Astrocyte (in vitro differentiated cells and primary cell): ENCODE data around the gene KCNJ5. TPM values are rescaled to one million over a fixed set of nuclear protein-coding genes. Genes with fewer than 3 reads are reported as not detected.
A peak's percentile ranks its signal among the peaks of the same experiment; 100 is the strongest.

Source experiments
- DNase-seq: peaks from one replicate; pipeline ENCODE4 v3.0.0-alpha.2; 2010; ENCODE audit warnings: low read depth
- FAIRE-seq: peaks from 2 replicates; lab custom pipeline; 2011; peaks lifted over from hg19 to GRCh38; lab: Jason Lieb, UNC
- H2AFZ ChIP-seq: 2 replicates; pipeline ENCODE4 v1.6.0; 2012; ENCODE audit warnings: low read depth, low read length, inconsistent platforms
- H3K27ac ChIP-seq: 2 replicates; pipeline ENCODE4 v1.5.1; 2011; ENCODE audit warnings: low read depth, low read length, inconsistent platforms
- H3K27me3 ChIP-seq: 2 replicates; pipeline ENCODE4 v1.6.0; 2011; ENCODE audit warnings: low read length, inconsistent platforms; ENCODE audit not compliant: insufficient read depth
- H3K36me3 ChIP-seq: 2 replicates; pipeline ENCODE4 v1.5.1; 2011; ENCODE audit warnings: low read length, inconsistent platforms; ENCODE audit not compliant: insufficient read depth
- H3K4me1 ChIP-seq: 2 replicates; pipeline ENCODE4 v1.5.1; 2011; ENCODE audit warnings: low read length, inconsistent platforms; ENCODE audit not compliant: insufficient read depth
- H3K4me2 ChIP-seq: 2 replicates; pipeline ENCODE4 v1.6.0; 2012; ENCODE audit warnings: low read length, inconsistent platforms
- H3K4me3 ChIP-seq: 2 replicates; pipeline ENCODE4 v1.5.1; 2011; ENCODE audit warnings: low read depth, mild to moderate bottlenecking, low read length, inconsistent platforms; ENCODE audit not compliant: insufficient read depth
- H3K79me2 ChIP-seq: 2 replicates; pipeline ENCODE4 v1.6.0; 2012; ENCODE audit warnings: mild to moderate bottlenecking, low read length, inconsistent platforms; ENCODE audit not compliant: insufficient read depth
- H3K9ac ChIP-seq: 2 replicates; pipeline ENCODE4 v1.6.0; 2012; ENCODE audit warnings: mild to moderate bottlenecking, low read length, inconsistent platforms
- H3K9me3 ChIP-seq: 2 replicates; pipeline ENCODE4 v1.5.1; 2012; ENCODE audit warnings: low read depth, mild to moderate bottlenecking, low read length, inconsistent platforms; ENCODE audit not compliant: insufficient read depth
- H4K20me1 ChIP-seq: 2 replicates; pipeline ENCODE4 v1.6.0; 2012; ENCODE audit warnings: low read length, inconsistent platforms; ENCODE audit not compliant: insufficient read depth
- H3K27ac Mint-ChIP-seq: one replicate; pipeline ENCODE4 v1.8.0; 2021; ENCODE audit warnings: mild to moderate bottlenecking, mixed read lengths; ENCODE audit not compliant: unreplicated experiment
- H3K27me3 Mint-ChIP-seq: one replicate; pipeline ENCODE4 v1.8.0; 2021; ENCODE audit warnings: low read depth, mixed read lengths; ENCODE audit not compliant: unreplicated experiment
- H3K36me3 Mint-ChIP-seq: one replicate; pipeline ENCODE4 v1.8.0; 2021; ENCODE audit warnings: low read depth, mixed read lengths; ENCODE audit not compliant: unreplicated experiment
- H3K4me1 Mint-ChIP-seq: one replicate; pipeline ENCODE4 v1.8.0; 2021; ENCODE audit warnings: low read depth, mixed read lengths; ENCODE audit not compliant: unreplicated experiment
- H3K4me3 Mint-ChIP-seq: one replicate; pipeline ENCODE4 v1.8.0; 2021; ENCODE audit warnings: mild to moderate bottlenecking, moderate library complexity, mixed read lengths; ENCODE audit not compliant: unreplicated experiment
- H3K9me3 Mint-ChIP-seq: one replicate; pipeline ENCODE4 v1.8.0; 2021; ENCODE audit warnings: mild to moderate bottlenecking, mixed read lengths; ENCODE audit not compliant: unreplicated experiment
- EZH2 ChIP-seq: IDR thresholded peaks from 2 replicates; pipeline ENCODE4 v1.6.1; 2012; ENCODE audit warnings: mild to moderate bottlenecking, low read length, inconsistent platforms; ENCODE audit not compliant: insufficient read depth
- total RNA-seq: library from RNA; stranded (reverse); gene quantifications from 2 replicates; pipeline ENCODE4 v1.2.1, GENCODE V29; 2021
- TF ChIP-seq, protein P1 (sequence below): IDR thresholded peaks from 2 replicates; pipeline ENCODE4 v1.5.1; 2011; ENCODE audit warnings: low read depth, mild to moderate bottlenecking, inconsistent platforms, low read length, moderate library complexity; ENCODE audit not compliant: insufficient read depth

The KCNJ5 gene
- total RNA-seq, 1 donor from 2014 or later, result 1.4 TPM

DNA sequence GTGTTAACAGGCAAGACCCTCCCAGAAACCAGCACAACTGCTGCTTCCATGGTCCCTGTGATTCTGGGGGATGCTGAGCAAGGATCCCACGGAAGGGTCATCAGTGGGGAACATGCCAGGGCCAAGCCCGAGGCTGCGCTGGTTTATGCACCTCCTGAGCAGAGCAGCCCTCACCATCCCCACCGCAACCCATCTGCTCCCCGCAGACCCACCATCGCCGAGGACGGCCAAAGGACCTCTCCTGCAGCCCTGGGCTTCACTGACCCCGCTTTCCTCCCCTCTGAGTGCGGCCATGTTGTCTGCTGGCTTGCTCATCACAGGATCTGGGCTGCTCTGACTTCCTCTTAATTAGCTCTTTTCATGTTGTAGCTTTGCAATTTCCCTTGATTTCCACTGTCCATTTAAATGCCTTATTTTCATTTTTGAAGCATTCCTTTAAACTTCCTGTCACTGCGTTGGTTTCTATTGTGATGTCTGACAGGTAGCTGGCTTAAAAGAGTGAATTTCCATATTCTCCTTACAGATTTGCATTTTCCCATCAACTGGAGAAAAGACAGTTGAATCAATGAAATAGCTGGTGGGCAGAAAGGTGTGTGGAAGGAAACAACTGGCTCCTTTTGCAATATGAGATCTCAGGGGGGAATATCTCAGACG lies 36.7 kb downstream of the KCNJ5 start:
- DNase-seq, result no peak

DNA sequence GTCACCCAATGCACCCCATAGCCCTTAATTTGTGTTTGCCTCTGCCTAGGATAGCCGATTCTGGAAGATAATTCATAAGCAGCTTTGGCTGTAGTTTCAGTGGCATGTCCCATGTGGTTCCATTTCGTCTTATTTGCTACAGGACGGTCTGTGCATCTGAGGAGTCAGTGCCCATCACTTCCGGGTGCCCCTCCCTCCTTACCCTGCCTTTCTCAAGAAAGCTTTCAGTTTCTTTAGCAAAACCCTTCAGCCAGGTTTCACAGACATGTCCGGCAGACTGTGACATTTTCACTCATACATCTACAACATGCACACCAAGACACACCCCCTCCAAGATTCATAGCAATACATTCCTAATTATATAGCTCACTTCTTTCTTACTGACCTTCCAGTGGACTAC lies 37.2 kb downstream of the KCNJ5 start:
- DNase-seq (no peak), FAIRE-seq (no peak)
- TF ChIP-seq, protein P1, sequence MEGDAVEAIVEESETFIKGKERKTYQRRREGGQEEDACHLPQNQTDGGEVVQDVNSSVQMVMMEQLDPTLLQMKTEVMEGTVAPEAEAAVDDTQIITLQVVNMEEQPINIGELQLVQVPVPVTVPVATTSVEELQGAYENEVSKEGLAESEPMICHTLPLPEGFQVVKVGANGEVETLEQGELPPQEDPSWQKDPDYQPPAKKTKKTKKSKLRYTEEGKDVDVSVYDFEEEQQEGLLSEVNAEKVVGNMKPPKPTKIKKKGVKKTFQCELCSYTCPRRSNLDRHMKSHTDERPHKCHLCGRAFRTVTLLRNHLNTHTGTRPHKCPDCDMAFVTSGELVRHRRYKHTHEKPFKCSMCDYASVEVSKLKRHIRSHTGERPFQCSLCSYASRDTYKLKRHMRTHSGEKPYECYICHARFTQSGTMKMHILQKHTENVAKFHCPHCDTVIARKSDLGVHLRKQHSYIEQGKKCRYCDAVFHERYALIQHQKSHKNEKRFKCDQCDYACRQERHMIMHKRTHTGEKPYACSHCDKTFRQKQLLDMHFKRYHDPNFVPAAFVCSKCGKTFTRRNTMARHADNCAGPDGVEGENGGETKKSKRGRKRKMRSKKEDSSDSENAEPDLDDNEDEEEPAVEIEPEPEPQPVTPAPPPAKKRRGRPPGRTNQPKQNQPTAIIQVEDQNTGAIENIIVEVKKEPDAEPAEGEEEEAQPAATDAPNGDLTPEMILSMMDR, result no peak
- H3K27ac ChIP-seq, result no peak overlapping the region
- H3K36me3 ChIP-seq, result no peaks in the 10 kb centered on the region
- H4K20me1 ChIP-seq, result no peaks in the 10 kb centered on the region
- H3K4me1 ChIP-seq, result no peaks in the 10 kb centered on the region
- H3K4me3 ChIP-seq, result no peak overlapping the region
- Mint-ChIP-seq H3K36me3 (peaks cover 2% of the 10 kb centered on the region), H3K9me3 (peaks cover 2% of the 10 kb centered on the region), H3K4me1 (peaks cover 18% of the 10 kb centered on the region), H3K4me3 (no peak overlapping the region), H3K27me3 (peaks cover 30% of the 10 kb centered on the region), H3K27ac (no peak overlapping the region)
- H2AFZ ChIP-seq, result no peak overlapping the region
- no peaks in the 10 kb centered on the region for H3K79me2 ChIP-seq
- no peaks in the 10 kb centered on the region for H3K9me3 ChIP-seq
- H3K9ac ChIP-seq, result no peak overlapping the region
- H3K4me2 ChIP-seq, result no peak overlapping the region
- H3K27me3 ChIP-seq, result peaks cover 18% of the 10 kb centered on the region

More for the DNA sequence above, 36.7 kb downstream of the KCNJ5 start:
- Histone ChIP-seq H2AFZ (no peak overlapping the region), H3K27me3 (peaks cover 18% of the 10 kb centered on the region), H3K9me3 (no peaks in the 10 kb centered on the region), H3K4me1 (no peaks in the 10 kb centered on the region), H3K27ac (no peak overlapping the region), H3K36me3 (no peaks in the 10 kb centered on the region), H3K4me3 (no peak overlapping the region), H3K9ac (no peak overlapping the region), H4K20me1 (no peaks in the 10 kb centered on the region), H3K79me2 (no peaks in the 10 kb centered on the region), H3K4me2 (no peak overlapping the region)
- peaks cover 4% of the 10 kb centered on the region for H3K9me3 Mint-ChIP-seq
- H3K4me1 Mint-ChIP-seq, result peaks cover 18% of the 10 kb centered on the region
- no peak for FAIRE-seq
- no peak overlapping the region for H3K4me3 Mint-ChIP-seq
- peaks cover 2% of the 10 kb centered on the region for H3K36me3 Mint-ChIP-seq
- no peak overlapping the region for H3K27ac Mint-ChIP-seq
- TF ChIP-seq EZH2, result no peak
- TF ChIP-seq, protein P1, result no peak
- peaks cover 30% of the 10 kb centered on the region for H3K27me3 Mint-ChIP-seq

DNA sequence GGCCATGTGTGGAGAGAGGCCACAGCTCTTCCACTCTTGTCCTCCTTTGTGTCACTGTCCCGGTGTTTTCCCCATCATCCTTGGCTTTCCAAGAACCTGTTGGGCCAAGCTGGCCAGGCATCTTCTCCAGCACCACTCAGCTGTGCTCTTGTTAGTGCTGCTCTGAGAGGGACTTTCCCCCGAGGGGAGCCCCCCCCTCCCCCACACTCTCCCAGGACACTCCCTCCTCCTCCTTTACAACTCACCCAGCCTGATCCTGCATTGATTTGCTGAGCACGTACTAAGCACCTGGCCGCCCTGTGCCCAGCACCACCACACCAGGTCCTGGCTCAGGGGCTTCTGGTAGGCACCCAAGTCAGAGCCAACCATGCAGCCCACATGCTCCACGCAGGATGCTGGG lies 38.3 kb downstream of the KCNJ5 start:
- Histone ChIP-seq H3K27me3 (peaks cover 15% of the 10 kb centered on the region), H3K9ac (no peak overlapping the region), H3K27ac (no peak overlapping the region), H3K4me1 (no peaks in the 10 kb centered on the region), H3K4me3 (no peak overlapping the region), H3K79me2 (no peaks in the 10 kb centered on the region), H3K36me3 (no peaks in the 10 kb centered on the region), H3K9me3 (no peaks in the 10 kb centered on the region), H2AFZ (no peak overlapping the region), H4K20me1 (no peaks in the 10 kb centered on the region), H3K4me2 (peak overlapping the region; percentile 7)
- H3K4me1 Mint-ChIP-seq, result peaks cover 21% of the 10 kb centered on the region
- H3K36me3 Mint-ChIP-seq, result peaks cover 2% of the 10 kb centered on the region
- H3K27ac Mint-ChIP-seq, result peak overlapping the region; percentile 77
- H3K27me3 Mint-ChIP-seq, result peaks cover 29% of the 10 kb centered on the region
- no peak overlapping the region for H3K4me3 Mint-ChIP-seq
- FAIRE-seq (no peak), DNase-seq (no peak)
- TF ChIP-seq, protein P1, result no peak
- TF ChIP-seq EZH2, result no peak
- peaks cover 2% of the 10 kb centered on the region for H3K9me3 Mint-ChIP-seq
